CD14-positive monocyte (primary cell): ENCODE data around the gene PRR22. TPM values are rescaled to one million over a fixed set of nuclear protein-coding genes. Genes with fewer than 3 reads are reported as not detected.

Experiments used
- DNase-seq, 3 donors: peaks; one replicate each; pipeline ENCODE4 v3.0.0-alpha.2; 2011 to 2022
- H2AFZ ChIP-seq: 2 replicates; pipeline ENCODE4 v1.6.0; 2012; ENCODE audit warnings: mild to moderate bottlenecking, low read depth, low read length, inconsistent platforms; ENCODE audit not compliant: insufficient read depth, poor library complexity, severe bottlenecking
- H3K27ac ChIP-seq, 2 donors: 1 replicate in 1 of 2; 2 replicates in 1 of 2; pipeline ENCODE4 v1.5.1; 2012 to 2013; ENCODE audit warnings: low read length in 2 of 2, control low read depth in 1 of 2, inconsistent platforms in 1 of 2, low read depth in 1 of 2, mild to moderate bottlenecking in 1 of 2
- H3K27me3 ChIP-seq, 2 donors: one replicate each; pipeline versions ENCODE4 v1.6.0 to v1.6.1; 2011 to 2013; ENCODE audit warnings: low read length in 2 of 2; ENCODE audit not compliant: control insufficient read depth in 2 of 2, insufficient read depth in 2 of 2
- H3K36me3 ChIP-seq, 2 donors: replicated peaks in 1 of 2; 1 replicate in 1 of 2; 2 replicates in 1 of 2; pipeline versions ENCODE4 v1.5.1 to v1.6.1; 2012 to 2013; ENCODE audit warnings: low read length in 2 of 2, control low read depth in 1 of 2, inconsistent platforms in 1 of 2, mild to moderate bottlenecking in 1 of 2; ENCODE audit not compliant: insufficient read depth in 2 of 2, control insufficient read depth in 1 of 2
- H3K4me1 ChIP-seq, 2 donors: 1 replicate in 1 of 2; 2 replicates in 1 of 2; pipeline versions ENCODE4 v1.5.1 to v1.6.1; 2012 to 2013; ENCODE audit warnings: low read length in 2 of 2, control low read depth in 1 of 2, inconsistent platforms in 1 of 2, mild to moderate bottlenecking in 1 of 2, moderate library complexity in 1 of 2; ENCODE audit not compliant: insufficient read depth in 2 of 2, control insufficient read depth in 1 of 2
- H3K4me2 ChIP-seq: replicated peaks from 2 replicates; pipeline ENCODE3; 2012; ENCODE audit warnings: low read length, moderate library complexity, mild to moderate bottlenecking; ENCODE audit not compliant: poor library complexity, severe bottlenecking; ENCODE audit errors: extremely low read depth
- H3K4me3 ChIP-seq, 3 experiments: fragments of 200-600 bp in 1 of 3; sonication (generic) in 1 of 3; replicated peaks in 1 of 3; 1 replicate in 2 of 3; 2 replicates in 1 of 3; pipeline ENCODE4 v1.5.1; 2011 to 2013; ENCODE audit warnings: low read length in 3 of 3, mild to moderate bottlenecking in 3 of 3, control low read depth in 2 of 3, low read depth in 2 of 3, inconsistent platforms in 1 of 3, moderate library complexity in 1 of 3
- H3K79me2 ChIP-seq: 2 replicates; pipeline ENCODE4 v1.6.0; 2012; ENCODE audit warnings: mild to moderate bottlenecking, control low read depth, inconsistent platforms, low read length, moderate library complexity; ENCODE audit not compliant: insufficient read depth
- H3K9ac ChIP-seq: 2 replicates; pipeline ENCODE4 v1.6.0; 2017; ENCODE audit warnings: low read length, mild to moderate bottlenecking; ENCODE audit not compliant: insufficient read depth, poor library complexity, severe bottlenecking
- H3K9me3 ChIP-seq, 2 donors: replicated peaks in 1 of 2; 1 replicate in 1 of 2; 2 replicates in 1 of 2; pipeline versions ENCODE4 v1.5.1 to v1.6.1; 2012 to 2013; ENCODE audit warnings: low read length in 2 of 2, control low read depth in 1 of 2; ENCODE audit not compliant: control insufficient read depth in 1 of 2, insufficient read depth in 1 of 2
- H4K20me1 ChIP-seq: 2 replicates; pipeline ENCODE4 v1.6.0; 2012; ENCODE audit warnings: mild to moderate bottlenecking, low read length, control low read depth, moderate library complexity; ENCODE audit not compliant: insufficient read depth
- H3K27ac Mint-ChIP-seq, 7 donors: one replicate each; pipeline ENCODE4 v1.8.0; 2020; ENCODE audit warnings: mild to moderate bottlenecking in 7 of 7, mixed read lengths in 7 of 7, moderate library complexity in 6 of 7, inconsistent platforms in 2 of 7
- H3K27me3 Mint-ChIP-seq, 3 donors: one replicate each; pipeline ENCODE4 v1.8.0; 2021 to 2022; ENCODE audit warnings: low read depth in 3 of 3, mild to moderate bottlenecking in 3 of 3, mixed read lengths in 3 of 3, moderate library complexity in 3 of 3, inconsistent platforms in 1 of 3
- H3K36me3 Mint-ChIP-seq, 2 donors: one replicate each; pipeline ENCODE4 v1.8.0; 2020; ENCODE audit warnings: mixed read lengths in 2 of 2, inconsistent platforms in 1 of 2, mild to moderate bottlenecking in 1 of 2
- H3K4me1 Mint-ChIP-seq: one replicate; pipeline ENCODE4 v1.8.0; 2020; ENCODE audit warnings: mild to moderate bottlenecking, mixed read lengths
- H3K4me3 Mint-ChIP-seq, 2 donors: one replicate each; pipeline ENCODE4 v1.8.0; 2020; ENCODE audit warnings: mild to moderate bottlenecking in 2 of 2, mixed read lengths in 2 of 2, moderate library complexity in 1 of 2
- H3K9me3 Mint-ChIP-seq, 7 donors: one replicate each; pipeline ENCODE4 v1.8.0; 2020 to 2022; ENCODE audit warnings: mixed read lengths in 7 of 7, mild to moderate bottlenecking in 6 of 7, moderate library complexity in 6 of 7, inconsistent platforms in 2 of 7
- CTCF ChIP-seq: fragments of 200-600 bp; IDR thresholded peaks from one replicate; pipeline ENCODE4 v1.8.0; 2022; ENCODE audit warnings: antibody characterized with exemption, mild to moderate bottlenecking
- WGBS: methylation state at CpG from one replicate; pipeline ENCODE4 v1.1.5; 2013; ENCODE audit warnings: missing lambda C conversion rate; ENCODE audit not compliant: insufficient coverage; 5-methylcytosine and 5-hydroxymethylcytosine counted together
- intact Hi-C, 2 donors: fragments of 100-400 bp; cut with micrococcal nuclease; formaldehyde crosslinking; loops; one replicate each; pipeline versions ENCODE4 v1.15.0 to v1.15.1; 2023
- polyA plus RNA-seq, 3 donors: library from polyadenylated mRNA; depleted of rRNA in 1 of 3; unstranded in 2 of 3; stranded (reverse) in 1 of 3; fragments of 300-500 nt in 2 of 3; fragments of >200 nt in 1 of 3; fragmentation: Illumina TruSeq in 2 of 3; gene quantifications; 1 replicate in 2 of 3; 2 replicates in 1 of 3; pipeline ENCODE4 v1.2.3, GENCODE V29; 2012 to 2021

Gene PRR22
- polyA plus RNA-seq, 3 donors = 0.15 to 1.6 TPM; not detected in 1

- TF ChIP-seq CTCF = no peak
- intact Hi-C loops = loop anchor here (5.0 to 10.0 kb wide), 3 partner anchors 70 to 110 kb away; partner anchors contain the start of genes CATSPERD (in 1 of the 2), HSD11B1L (in 1 of the 2), LONP1 (in 1 of the 2) and MICOS13 (in 1 of the 2)
- Histone ChIP-seq H3K4me1 (peaks cover 6 to 21% of the 10 kb centered on the region in 2 donors), H3K4me3 (no peak overlapping the region), H3K4me2 (no peak overlapping the region), H3K9ac (no peak overlapping the region), H3K36me3 (peaks cover 26 to 29% of the 10 kb centered on the region in 2 donors), H4K20me1 (peaks cover 22% of the 10 kb centered on the region), H3K27me3 (no peaks in the 10 kb centered on the region), H3K79me2 (peaks cover 8% of the 10 kb centered on the region), H3K9me3 (peaks cover 0 to 7% of the 10 kb centered on the region in 2 donors), H3K27ac (no peak overlapping the region), H2AFZ (no peak overlapping the region)
- no peak overlapping the region for H3K4me3 Mint-ChIP-seq
- peaks cover 1 to 3% (median 1%) of the 10 kb centered on the region in 3 donors for H3K27me3 Mint-ChIP-seq
- no peak for DNase-seq
- H3K27ac Mint-ChIP-seq = no peak overlapping the region
- peaks cover 0 to 7% (median 0%) of the 10 kb centered on the region in 7 donors for H3K9me3 Mint-ChIP-seq
- H3K36me3 Mint-ChIP-seq = peaks cover 20 to 30% of the 10 kb centered on the region in 2 donors
- WGBS = 95% methylated on average over 7 of the region's 18 CpGs
- peaks cover 10% of the 10 kb centered on the region for H3K4me1 Mint-ChIP-seq
These were observed 7.7 kb upstream of the PRR22 start for GRCh38 chr19:5792224-5792623.

GRCh38 chr19:5790559-5791520 lies 6.3 kb upstream of the PRR22 start, which contains the start of gene DUS3L:
DUS3L (minus strand) TSS chr19:5791163; CDS start chr19:5791141, 22 bp downstream.
- H3K27me3 Mint-ChIP-seq = peaks cover 1 to 3% (median 3%) of the 10 kb centered on the region in 3 donors
- H3K4me2 ChIP-seq = peak within 1 kb of the TSS; percentile 82
- peaks cover 0 to 7% (median 0%) of the 10 kb centered on the region in 7 donors for H3K9me3 Mint-ChIP-seq
- peak; percentile 96 to 97 (median 96) for DNase-seq
- no peak for TF ChIP-seq CTCF
- peak within 1 kb of the TSS; percentile 90 for H2AFZ ChIP-seq
- 5% methylated on average over 64 of the region's 72 CpGs for WGBS
- peaks cover 10% of the 10 kb centered on the region for H3K4me1 Mint-ChIP-seq
- peaks cover 8% of the 10 kb centered on the region for H3K79me2 ChIP-seq
- H4K20me1 ChIP-seq = peaks cover 22% of the 10 kb centered on the region
- H3K9ac ChIP-seq = peak within 1 kb of the TSS; percentile 91
- peak within 1 kb of the TSS; percentile 47 to 86 (median 67) for H3K4me3 ChIP-seq
- peaks cover 40 to 43% of the 10 kb centered on the region in 2 donors for H3K36me3 ChIP-seq
- H3K9me3 ChIP-seq = peaks cover 0 to 7% of the 10 kb centered on the region in 2 donors
- peaks cover 6 to 21% of the 10 kb centered on the region in 2 donors for H3K4me1 ChIP-seq
- peak within 1 kb of the TSS; percentile 100 for H3K4me3 Mint-ChIP-seq
- H3K27ac Mint-ChIP-seq = peak within 1 kb of the TSS; percentile 100
- H3K27me3 ChIP-seq = no peaks in the 10 kb centered on the region
- peak within 1 kb of the TSS; percentile 91 to 97 for H3K27ac ChIP-seq
- intact Hi-C loops = loop anchor here (2.0 to 10.0 kb wide), 7 partner anchors 69 to 168 kb away; partner anchors contain the start of genes CATSPERD (in 2 of the 2), LONP1 (in 2 of the 2), VMAC (in 2 of the 2) and HSD11B1L (in 1 of the 2)
- peaks cover 33 to 43% of the 10 kb centered on the region in 2 donors for H3K36me3 Mint-ChIP-seq
